ENCODE data around the gene PRCC.
A peak's percentile ranks its signal among the peaks of the same experiment; 100 is the strongest.

The PRCC gene

DNA sequence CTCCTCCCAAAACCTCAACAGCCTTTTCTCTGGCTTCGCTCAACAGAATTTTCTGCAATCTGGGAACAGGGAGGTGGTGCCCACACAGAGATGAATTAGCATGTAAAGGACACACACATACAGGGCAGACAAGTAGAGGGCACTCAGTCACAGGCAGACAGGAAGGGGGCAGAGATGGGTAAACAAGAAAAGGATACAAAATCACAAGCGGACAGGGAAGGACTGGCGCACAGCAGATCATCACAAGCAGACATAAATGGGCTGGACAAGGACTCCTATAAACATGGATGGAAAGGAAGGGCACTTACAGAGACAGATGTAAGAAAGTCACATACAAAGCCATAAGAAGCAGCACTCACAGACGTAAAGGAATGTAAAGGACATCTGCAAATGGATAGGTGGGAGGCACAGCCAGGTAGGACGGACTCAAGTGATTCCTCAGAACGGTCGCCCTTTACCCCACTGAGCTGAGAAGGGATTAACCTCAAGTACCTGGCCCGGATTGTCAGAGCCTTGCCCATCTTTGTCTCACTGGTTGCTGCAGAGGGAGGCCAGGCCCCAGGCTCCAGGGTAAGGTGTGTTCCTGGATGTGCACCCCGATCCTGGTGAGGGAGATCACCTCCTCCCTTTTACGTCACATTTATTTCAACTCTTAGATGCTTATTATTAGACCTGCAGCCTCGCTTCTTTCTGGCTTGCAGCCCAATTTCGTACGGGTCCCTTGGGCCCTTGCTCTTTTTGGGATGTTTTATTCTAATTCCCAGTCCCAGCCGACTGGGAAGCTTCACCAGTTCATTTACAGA, 836 bp upstream of the PRCC start:
- no peak for DNase-seq

DNA sequence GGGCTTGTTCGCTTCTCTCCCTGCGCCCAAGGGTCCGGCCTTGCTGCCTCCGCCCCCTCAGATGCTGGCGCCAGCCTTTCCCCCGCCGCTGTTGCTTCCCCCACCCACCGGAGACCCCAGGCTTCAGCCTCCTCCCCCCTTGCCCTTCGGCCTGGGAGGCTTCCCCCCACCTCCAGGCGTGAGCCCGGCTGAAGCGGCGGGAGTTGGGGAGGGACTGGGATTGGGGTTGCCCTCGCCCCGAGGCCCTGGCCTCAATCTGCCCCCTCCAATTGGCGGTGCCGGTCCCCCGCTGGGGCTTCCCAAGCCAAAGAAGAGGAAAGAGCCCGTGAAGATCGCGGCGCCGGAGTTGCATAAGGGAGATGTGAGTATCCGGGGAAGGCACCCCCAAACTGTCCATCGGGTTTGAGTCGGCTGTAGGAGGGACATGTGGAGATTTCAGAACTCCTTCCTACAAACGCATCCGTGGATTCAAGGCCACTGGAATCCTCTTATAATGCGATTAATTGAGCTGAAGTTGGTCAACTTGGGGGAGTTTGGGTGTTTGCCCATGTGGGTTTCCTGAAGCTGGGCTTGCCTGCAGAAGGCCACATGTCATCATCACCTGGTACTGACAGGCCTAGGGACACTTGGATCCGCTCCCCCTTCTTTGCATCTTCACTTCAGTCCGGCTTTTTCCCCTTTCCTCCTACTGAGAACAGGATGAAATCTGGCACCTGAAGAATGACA, 707 bp downstream of the PRCC start:
- DNase-seq: no peak

DNA sequence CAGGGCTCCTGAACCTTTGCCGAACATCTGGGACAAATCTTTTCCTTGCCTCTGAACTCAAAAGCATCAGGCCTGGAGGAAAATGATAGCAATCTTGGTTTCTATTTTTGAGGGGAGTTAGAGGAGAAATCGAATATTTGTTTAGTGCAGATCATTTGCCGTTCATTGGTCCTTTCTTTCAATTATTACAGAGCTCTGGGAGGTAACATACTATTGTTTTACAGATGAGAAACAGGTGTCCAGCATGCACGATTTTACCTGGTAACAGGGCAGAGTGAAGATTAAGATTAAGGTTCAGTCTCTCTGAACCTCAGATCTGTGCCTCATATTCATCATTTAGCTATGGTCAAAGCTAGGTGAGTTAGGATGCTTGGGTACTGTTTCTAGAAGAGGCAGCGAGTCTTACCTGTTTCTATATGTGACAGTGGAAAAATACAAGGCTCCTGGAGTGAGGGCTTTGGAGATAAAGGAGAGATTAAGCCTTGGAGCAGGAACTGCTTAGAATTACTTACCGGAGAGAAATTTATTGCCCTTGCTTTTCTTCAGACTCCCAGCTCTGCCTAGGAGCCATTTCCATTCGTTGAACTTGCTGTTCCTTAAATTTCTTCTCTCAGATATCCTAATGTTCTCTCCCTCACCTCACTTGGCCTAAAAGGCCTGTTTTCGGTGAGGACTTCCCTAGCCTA, 1.4 kb downstream of the PRCC start:
- no peak for DNase-seq

DNA sequence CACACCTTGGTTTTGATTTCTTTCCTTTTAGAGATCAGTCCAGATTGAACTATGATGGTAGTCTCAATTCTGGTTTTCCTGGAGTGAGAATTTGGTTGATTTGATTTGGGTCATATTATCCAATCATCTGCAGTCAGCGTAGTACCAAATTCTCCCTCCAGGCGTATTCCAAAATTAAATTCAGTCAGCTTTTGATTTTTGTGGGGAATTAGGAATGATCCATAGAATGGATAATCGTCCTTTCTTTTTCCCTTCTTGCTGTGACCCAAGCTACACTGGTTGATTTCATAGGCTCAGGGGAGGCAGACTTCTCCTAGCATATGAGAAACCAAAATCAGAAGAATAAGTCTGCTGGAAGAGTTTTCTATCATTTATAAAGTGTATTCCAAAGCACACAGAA, 4.9 kb downstream of the PRCC start:
- DNase-seq: no peak

DNA sequence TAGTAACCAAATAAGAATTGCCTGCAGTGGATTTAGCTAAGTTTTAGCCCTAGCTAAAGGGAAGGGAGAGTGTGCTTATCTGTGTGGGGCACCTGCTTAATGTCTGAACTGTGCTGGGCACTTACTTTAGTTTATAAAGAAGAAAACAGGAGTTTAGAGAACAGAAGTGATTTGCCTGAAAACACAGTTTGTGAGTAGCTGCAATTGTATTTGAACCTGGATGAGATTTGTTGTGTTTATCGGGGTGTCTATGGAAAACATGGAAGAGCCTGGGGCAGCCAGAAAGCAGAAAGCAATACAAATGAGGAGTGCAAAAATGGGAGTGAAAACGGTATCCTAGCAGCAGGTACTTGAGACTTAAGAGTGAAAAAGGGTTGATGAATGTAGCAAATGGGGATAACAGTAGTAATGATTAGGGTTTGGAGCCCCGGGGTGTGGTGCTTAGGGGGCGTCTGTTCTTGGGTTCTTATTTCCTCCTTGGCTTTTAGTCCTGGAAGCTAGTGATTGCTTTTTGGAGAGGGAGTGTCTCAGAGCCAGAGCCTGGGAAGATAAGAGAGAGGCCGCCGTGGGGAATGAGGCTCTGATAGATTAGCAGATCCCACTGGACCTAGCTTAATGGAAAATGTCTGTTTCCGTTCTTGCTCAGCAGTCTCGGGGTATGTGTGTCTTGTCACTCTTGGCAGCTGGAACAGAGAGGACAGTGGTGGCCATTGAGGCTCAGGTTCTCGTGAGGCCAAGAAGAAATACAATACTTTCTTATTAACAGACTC, 5.6 kb downstream of the PRCC start:
- DNase-seq: no peak

DNA sequence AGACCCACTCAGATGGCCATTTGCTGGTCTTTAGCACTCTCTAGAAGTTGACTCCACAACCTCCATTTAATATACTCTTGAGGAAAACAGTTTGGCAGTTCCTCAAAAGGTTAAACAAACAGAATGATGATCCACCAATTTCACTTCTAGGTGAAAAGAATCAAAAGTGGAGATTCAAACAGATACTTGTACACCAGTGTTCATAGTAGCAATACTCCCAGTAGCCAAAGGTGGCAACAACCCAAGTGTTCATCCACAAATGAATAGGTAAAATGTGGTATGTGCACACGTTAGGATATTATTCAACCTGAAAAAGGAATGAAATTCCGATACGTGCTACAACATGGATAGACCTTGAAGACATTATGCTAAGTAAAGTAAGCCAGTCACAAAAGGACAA, 6.3 kb downstream of the PRCC start:
- no peak for DNase-seq

DNA sequence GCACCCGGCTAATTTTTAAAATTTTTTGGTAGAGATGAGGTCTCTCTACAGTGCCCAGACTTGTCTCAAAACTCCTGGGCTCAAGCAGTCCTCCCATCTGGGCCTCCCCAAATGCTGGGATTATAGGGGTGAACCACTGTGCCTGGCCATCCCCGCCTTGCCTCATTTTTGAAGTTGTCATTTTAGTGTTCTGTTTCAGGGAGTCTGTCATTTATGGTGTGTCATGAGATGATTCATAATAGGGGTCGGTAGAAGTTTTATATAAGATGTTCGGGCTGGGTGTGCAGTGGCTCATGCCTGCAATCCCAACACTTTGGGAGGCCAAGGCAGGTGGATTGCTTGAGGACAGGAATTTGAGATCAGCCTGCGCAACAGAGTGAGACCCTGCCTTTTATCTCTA, 8.5 kb downstream of the PRCC start:
- DNase-seq: no peak

DNA sequence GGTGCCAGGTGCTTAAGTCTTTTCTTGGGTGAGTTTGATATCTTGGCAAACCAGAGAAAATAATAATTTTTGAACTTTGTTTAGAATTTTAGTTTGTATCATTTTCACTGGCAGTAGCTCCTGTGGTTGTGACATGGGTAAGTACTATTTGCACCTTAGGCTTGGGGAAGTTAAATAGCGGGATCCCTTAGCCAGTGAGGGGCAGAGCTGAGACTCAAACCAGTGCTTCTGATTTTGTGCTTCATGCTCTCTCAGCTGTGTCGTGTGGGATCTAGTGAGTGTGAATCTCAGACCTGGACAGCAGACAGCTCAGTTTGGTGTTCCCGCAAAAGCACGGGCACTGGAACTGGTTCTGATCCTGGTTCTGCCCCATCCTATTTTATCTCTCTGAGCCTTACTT, 9.6 kb downstream of the PRCC start:
- no peak for DNase-seq

DNA sequence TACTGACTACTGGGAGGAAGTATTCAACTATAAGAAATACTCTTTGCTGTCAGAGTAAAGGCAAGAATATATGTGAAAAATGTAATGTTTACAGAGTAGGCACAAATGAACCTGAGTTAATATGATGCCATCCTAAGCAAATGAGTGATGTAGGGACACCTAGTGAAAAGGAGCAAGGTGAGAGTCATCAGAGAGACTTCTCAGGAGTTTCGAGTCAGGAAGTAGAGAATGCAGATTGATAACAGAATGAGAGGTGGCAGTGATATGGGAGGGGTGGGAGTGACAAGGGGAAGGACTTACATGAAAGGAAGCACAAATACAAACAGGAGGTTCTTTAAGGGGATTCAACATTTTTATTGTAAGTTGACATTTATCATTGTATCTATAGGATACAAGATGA, 10.2 kb downstream of the PRCC start:
- DNase-seq: no peak

DNA sequence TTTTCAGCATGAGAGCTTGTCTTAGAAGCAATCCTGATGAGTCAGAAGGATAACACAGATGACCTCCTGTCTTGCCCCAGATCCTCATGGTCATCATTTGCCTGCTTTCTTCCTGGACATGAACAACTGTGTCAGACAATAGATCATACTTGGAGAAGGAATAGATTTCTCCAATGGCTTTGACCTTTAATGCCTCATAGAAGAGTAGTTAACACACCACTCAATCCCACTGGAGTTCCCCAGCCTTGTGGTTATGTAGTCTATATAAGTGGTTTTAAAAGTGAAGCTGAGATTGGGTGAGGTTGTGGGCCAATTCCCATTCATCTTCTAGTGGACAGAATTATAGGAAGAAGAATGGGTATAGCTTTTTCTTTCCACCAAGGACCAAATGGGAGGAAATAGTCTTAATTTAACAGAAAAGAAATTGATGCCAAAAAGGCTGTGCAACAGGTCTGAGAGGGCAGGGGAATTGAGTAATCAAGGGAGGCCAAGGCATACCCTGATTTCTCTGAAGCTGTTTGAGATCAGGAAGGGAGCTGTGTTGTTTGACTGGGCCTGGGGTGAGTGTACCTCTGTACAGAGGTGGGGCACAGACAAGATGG, 14.4 kb downstream of the PRCC start:
- DNase-seq: no peak

DNA sequence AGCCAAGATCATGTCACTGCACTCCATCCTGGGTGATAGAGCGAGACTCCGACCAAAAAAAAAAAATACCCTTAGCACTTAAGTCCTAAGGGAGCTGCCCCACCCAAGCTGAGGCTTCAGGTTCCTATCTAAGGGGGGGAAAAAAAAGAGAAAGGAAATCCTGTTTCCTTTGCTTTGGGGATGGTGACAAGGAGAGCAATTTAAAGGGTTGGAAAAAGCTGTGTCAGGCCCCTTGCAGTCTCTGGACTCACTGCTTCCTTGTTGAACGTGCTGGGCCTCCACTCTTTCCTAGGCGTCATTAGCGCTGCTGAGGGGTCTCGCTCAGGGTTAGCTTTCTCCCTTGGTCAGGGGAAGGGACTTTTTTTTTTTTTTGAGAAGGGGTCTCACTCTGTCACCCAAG, 18.1 kb downstream of the PRCC start:
- no peak for DNase-seq

DNA sequence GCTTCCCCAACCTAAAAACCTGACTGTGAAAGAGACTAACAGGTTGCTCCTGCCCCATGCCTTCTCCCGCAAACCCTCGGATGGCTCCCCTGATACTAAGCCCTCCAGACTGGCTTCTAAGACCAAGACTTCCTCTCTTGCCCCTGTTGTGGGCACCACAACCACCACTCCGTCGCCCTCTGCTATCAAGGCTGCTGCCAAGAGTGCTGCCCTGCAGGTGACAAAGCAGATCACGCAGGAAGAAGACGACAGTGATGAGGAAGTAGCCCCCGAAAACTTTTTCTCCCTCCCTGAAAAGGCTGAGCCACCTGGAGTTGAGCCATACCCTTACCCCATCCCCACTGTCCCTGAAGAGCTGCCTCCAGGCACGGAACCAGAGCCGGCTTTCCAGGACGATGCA, 19.3 kb downstream of the PRCC start:
- DNase-seq: no peak

DNA sequence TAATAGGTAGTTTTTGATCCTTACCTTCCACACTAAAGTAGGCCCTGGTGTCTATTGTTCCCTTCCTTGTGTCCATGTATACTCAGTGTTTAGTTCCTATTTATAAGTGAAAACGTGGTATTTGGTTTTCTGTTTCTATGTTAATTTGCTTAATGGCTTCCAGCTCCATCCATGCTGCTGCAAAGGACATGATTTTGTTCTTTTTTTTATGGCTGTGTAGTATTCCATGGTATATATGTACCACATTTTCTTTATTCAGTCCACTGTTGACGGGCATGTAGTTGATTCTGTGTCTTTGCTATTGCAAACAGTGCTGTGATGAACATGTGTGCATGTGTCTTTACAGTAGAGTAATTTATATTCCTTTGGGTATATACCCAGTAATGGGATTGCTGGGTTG, 20.8 kb downstream of the PRCC start:
- no peak for DNase-seq

DNA sequence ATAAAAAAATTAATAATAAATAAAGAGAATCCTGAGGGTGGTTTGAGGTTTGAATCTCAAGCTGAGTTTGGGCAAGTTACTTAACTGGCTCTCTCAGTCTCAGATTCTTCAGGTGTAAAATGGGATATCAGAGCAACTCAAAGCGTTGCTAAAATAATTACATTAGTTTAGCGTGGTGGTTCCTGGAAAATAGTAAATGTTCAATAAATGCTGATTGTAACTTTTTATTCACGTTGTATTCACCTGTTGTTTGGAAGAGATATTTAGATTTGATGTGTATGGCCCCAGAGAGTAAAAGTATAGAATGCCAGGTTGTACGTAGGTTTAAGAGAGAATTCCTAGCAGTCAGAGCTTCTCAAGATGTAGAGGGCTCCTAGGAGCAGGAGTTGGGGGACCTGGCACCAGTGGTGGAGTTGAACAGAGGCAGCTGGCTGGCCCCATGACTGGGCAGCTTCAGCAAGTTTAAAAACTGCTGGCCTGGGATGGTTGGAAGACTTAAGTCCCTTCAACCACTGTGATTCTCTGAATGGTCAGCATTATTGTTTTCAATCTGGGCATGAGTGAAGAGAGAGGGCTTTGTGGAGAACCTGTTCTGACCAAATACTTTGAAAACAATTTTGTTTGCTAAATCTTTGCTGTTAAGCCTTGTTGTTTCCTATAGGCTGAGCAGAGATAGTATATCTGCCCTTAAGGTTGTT, 22.4 kb downstream of the PRCC start:
- no peak for DNase-seq

DNA sequence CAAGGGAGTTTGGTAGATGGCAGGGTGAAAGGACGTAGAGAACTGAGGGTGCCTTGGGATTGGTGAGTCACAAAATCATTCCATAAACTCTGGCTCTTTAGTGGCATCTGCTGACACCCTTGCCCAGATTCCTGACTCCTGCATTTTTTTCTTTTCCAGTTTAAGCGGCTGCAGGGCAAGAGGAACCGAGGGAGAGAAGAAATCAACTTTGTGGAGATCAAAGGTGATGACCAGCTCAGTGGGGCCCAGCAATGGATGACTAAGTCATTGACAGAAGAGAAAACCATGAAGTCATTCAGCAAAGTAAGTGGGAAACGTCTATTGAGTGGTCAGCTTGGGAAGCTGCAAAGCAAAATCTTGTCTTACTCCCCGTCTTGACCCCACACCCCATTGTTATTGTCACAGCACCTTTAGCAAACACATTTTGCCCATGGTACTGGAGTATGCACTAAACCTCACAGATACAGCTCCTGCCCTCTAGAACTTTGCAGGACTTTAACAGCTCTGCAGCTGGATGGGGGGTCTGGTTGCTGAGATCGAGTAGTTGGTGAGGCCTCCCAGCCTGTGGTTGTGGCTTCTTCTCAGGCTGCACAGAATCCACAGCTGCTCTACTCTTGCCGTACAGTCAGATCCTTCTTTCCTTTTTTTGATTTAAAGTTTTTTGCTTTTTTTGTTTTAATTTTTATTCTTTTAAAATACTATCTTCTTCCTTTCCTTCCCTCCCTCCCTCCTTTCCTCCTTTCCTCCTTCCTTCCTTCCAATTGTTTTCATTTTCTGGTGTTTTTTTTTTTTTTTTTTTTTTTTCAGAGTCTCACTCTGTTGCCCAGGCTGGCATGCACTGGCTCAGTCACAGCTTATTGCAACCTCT, 27.4 kb downstream of the PRCC start:
- no peak for DNase-seq

DNA sequence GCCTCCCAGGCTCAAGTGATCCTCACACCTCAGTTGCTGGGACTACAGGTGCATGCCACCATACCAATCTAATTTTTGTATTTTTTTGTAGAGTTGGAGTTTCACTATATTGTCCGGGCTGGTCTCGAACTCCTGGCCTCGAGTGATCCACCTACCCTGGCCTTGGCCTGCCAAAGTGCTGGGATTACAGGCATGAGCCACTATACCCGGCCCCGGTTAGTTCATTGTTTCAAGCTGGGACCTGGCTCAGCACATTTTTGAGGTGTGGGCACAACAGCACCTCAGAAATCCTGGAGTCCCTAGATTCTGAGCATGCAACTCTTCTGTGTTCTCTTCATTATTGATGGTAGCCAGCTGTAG, 28.0 kb downstream of the PRCC start:
- DNase-seq: no peak

DNA sequence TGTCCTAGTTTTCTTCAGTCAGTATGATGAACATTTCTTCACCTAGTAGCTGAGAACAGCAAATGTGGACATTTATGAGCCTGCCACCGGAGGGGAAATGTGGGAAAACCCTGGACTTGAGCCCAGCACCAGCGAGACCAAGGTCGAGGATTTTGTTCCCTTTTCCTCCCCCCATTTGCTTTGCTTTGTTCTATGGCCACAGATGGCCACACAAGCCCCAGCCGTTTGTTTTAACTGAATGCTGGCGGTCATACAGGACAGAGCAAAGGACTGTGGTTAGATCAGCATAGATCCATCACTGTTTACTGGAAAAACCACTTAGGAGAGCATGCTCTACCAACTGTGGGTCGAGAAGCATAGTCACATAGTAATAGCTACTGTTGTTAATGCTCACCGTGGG, 28.5 kb downstream of the PRCC start:
- no peak for DNase-seq

DNA sequence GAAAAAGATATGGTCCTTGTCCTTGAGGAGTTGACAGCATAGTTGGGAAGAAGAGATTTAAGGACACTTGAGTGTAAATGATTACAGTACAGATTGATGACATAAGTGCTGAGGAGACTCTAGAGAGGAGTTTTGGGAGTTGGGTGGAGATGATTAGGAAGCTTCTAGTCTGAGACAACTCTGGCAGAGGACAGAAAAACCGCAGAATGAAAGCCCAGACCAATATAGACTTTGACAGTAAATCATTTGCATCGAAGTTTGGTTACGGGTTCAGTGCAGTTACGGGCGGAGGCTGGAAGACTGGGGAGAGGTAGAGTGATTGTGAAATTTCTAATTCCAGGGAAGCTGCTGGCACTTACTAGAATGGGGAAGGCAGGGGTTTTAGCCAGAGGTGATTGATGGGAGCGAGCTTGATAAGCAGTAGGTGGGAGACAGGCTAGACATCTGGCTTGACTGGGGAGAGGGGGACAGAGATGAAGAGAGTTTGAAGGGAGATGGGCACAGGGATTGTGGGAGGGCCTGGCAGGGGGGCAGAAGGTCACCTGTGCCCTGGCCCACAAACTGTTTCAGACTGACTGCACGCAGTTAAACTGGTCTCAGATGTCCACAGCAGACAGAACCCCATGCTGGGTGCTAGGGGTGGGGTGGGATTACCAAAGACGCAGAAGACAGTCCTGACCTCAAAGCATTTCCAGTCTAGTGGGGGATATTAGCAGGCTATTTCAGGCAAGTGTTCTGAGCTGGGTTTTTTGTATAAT, 29.2 kb downstream of the PRCC start:
- no peak for DNase-seq

DNA sequence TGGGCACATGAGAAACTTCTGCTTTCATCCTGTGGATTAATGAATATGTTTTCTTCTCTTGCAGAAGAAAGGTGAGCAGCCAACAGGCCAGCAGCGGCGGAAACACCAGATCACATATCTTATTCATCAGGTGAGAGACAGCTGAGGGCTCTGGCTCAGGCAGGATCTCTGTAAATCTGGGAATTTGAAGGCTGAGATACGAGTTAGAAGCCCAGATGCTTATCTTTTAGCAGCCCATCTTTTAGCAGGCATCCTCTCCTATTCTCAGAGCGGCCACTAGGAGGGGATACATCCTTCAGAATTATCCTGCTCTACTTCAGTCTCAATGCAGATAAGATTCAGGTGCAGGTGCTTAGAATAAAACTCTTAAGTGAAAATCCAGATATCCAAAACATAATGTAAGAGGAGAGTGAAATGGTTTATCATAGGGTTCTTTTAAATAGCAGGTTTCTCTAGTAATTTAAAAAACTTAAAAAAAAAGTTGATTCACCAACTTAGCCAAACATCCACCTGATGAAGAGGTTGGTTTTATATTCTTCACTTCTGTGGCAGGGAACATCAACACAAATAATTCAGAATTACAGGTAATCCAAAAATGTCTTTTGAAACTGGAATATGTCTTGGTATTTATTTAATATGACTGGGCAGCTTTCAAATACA, 30.0 kb downstream of the PRCC start:
- peak; percentile 2 for DNase-seq
